Measurements from ENCODE around the gene CSF1R. TPM values are rescaled to one million over a fixed set of nuclear protein-coding genes. Genes with fewer than 3 reads are reported as not detected.

Gene CSF1R
- total RNA-seq, 1 donor from 2014 or later: 0.27 TPM

- Mint-ChIP-seq H3K4me3 (ENCODE audit: low read depth) (no peak overlapping the region), H3K4me1 (ENCODE audit: low read depth) (peaks cover 4% of the 10 kb centered on the region), H3K36me3 (ENCODE audit: low read depth) (peaks cover 16% of the 10 kb centered on the region), H3K9me3 (no peaks in the 10 kb centered on the region), H3K27ac (peak overlapping the region; percentile 37), H3K27me3 (ENCODE audit: low read depth) (peaks cover 1% of the 10 kb centered on the region)
- no peak for DNase-seq (ENCODE audit: low spot score)
- intact Hi-C loops (cut with micrococcal nuclease): no loop called here
These were observed 27.8 kb downstream of the CSF1R start for GRCh38 chr5:150058480-150059126.

- DNase-seq (ENCODE audit: low spot score): no peak
- no peaks in the 10 kb centered on the region for H3K9me3 Mint-ChIP-seq
- no peaks in the 10 kb centered on the region for H3K27me3 Mint-ChIP-seq (ENCODE audit: low read depth)
- peaks cover 21% of the 10 kb centered on the region for H3K36me3 Mint-ChIP-seq (ENCODE audit: low read depth)
- intact Hi-C loops (cut with micrococcal nuclease): no loop called here
- H3K4me3 Mint-ChIP-seq (ENCODE audit: low read depth): no peak overlapping the region
- no peak overlapping the region for H3K27ac Mint-ChIP-seq
- H3K4me1 Mint-ChIP-seq (ENCODE audit: low read depth): peaks cover 9% of the 10 kb centered on the region
These were observed 28.4 kb downstream of the CSF1R start for GRCh38 chr5:150057996-150058395.

GRCh38 chr5:150057511-150057910, 28.8 kb downstream of the CSF1R start:
- Mint-ChIP-seq H3K27me3 (ENCODE audit: low read depth) (no peaks in the 10 kb centered on the region), H3K4me3 (ENCODE audit: low read depth) (no peak overlapping the region), H3K36me3 (ENCODE audit: low read depth) (peaks cover 26% of the 10 kb centered on the region), H3K4me1 (ENCODE audit: low read depth) (peaks cover 14% of the 10 kb centered on the region), H3K9me3 (no peaks in the 10 kb centered on the region), H3K27ac (no peak overlapping the region)
- DNase-seq (ENCODE audit: low spot score): no peak
- intact Hi-C loops (cut with micrococcal nuclease): no loop called here

GRCh38 chr5:150057052-150057451, 29.3 kb downstream of the CSF1R start:
- Mint-ChIP-seq H3K4me3 (ENCODE audit: low read depth) (no peak overlapping the region), H3K27ac (no peak overlapping the region), H3K36me3 (ENCODE audit: low read depth) (peaks cover 30% of the 10 kb centered on the region), H3K27me3 (ENCODE audit: low read depth) (no peaks in the 10 kb centered on the region), H3K9me3 (no peaks in the 10 kb centered on the region), H3K4me1 (ENCODE audit: low read depth) (peaks cover 14% of the 10 kb centered on the region)
- DNase-seq (ENCODE audit: low spot score): no peak
- intact Hi-C loops (cut with micrococcal nuclease): no loop called here

- intact Hi-C loops (cut with micrococcal nuclease): no loop called here
- Mint-ChIP-seq H3K27me3 (ENCODE audit: low read depth) (no peaks in the 10 kb centered on the region), H3K4me3 (ENCODE audit: low read depth) (no peak overlapping the region), H3K4me1 (ENCODE audit: low read depth) (peaks cover 14% of the 10 kb centered on the region), H3K36me3 (ENCODE audit: low read depth) (peaks cover 37% of the 10 kb centered on the region), H3K27ac (no peak overlapping the region), H3K9me3 (no peaks in the 10 kb centered on the region)
- no peak for DNase-seq (ENCODE audit: low spot score)
These were observed 30.3 kb downstream of the CSF1R start for GRCh38 chr5:150056075-150056443.

- Mint-ChIP-seq H3K27me3 (ENCODE audit: low read depth) (no peaks in the 10 kb centered on the region), H3K9me3 (no peaks in the 10 kb centered on the region), H3K36me3 (ENCODE audit: low read depth) (peaks cover 43% of the 10 kb centered on the region), H3K4me1 (ENCODE audit: low read depth) (peaks cover 14% of the 10 kb centered on the region), H3K4me3 (ENCODE audit: low read depth) (no peak overlapping the region), H3K27ac (no peak overlapping the region)
- intact Hi-C loops (cut with micrococcal nuclease): no loop called here
- DNase-seq (ENCODE audit: low spot score): no peak
These were observed 30.9 kb downstream of the CSF1R start for GRCh38 chr5:150055326-150056074.

GRCh38 chr5:150054569-150054968, 31.8 kb downstream of the CSF1R start:
- intact Hi-C loops (cut with micrococcal nuclease): no loop called here

GRCh38 chr5:150053713-150054392, 32.5 kb downstream of the CSF1R start:
- Mint-ChIP-seq H3K4me3 (ENCODE audit: low read depth) (no peak overlapping the region), H3K27ac (peak overlapping the region; percentile 85), H3K27me3 (ENCODE audit: low read depth) (no peaks in the 10 kb centered on the region), H3K9me3 (no peaks in the 10 kb centered on the region), H3K4me1 (ENCODE audit: low read depth) (peaks cover 14% of the 10 kb centered on the region), H3K36me3 (ENCODE audit: low read depth) (peaks cover 59% of the 10 kb centered on the region)
- no peak for DNase-seq (ENCODE audit: low spot score)
- intact Hi-C loops (cut with micrococcal nuclease): no loop called here

More at GRCh38 chr5:150054569-150054968, 31.8 kb downstream of the CSF1R start:
- Mint-ChIP-seq H3K36me3 (ENCODE audit: low read depth) (peaks cover 52% of the 10 kb centered on the region), H3K27me3 (ENCODE audit: low read depth) (no peaks in the 10 kb centered on the region), H3K9me3 (no peaks in the 10 kb centered on the region), H3K4me1 (ENCODE audit: low read depth) (peaks cover 14% of the 10 kb centered on the region), H3K4me3 (ENCODE audit: low read depth) (no peak overlapping the region), H3K27ac (no peak overlapping the region)
- no peak for DNase-seq (ENCODE audit: low spot score)

- no peak for DNase-seq (ENCODE audit: low spot score)
- intact Hi-C loops (cut with micrococcal nuclease): no loop called here
- Mint-ChIP-seq H3K36me3 (ENCODE audit: low read depth) (peaks cover 66% of the 10 kb centered on the region), H3K4me3 (ENCODE audit: low read depth) (no peak overlapping the region), H3K9me3 (no peaks in the 10 kb centered on the region), H3K27me3 (ENCODE audit: low read depth) (no peaks in the 10 kb centered on the region), H3K27ac (peak overlapping the region; percentile 85), H3K4me1 (ENCODE audit: low read depth) (peaks cover 9% of the 10 kb centered on the region)
These were observed 33.2 kb downstream of the CSF1R start for GRCh38 chr5:150052956-150053712.

- DNase-seq (ENCODE audit: low spot score): no peak
- intact Hi-C loops (cut with micrococcal nuclease): no loop called here
- H3K9me3 Mint-ChIP-seq: no peaks in the 10 kb centered on the region
- H3K27ac Mint-ChIP-seq: peak overlapping the region; percentile 85
- peaks cover 9% of the 10 kb centered on the region for H3K4me1 Mint-ChIP-seq (ENCODE audit: low read depth)
- no peaks in the 10 kb centered on the region for H3K27me3 Mint-ChIP-seq (ENCODE audit: low read depth)
- H3K4me3 Mint-ChIP-seq (ENCODE audit: low read depth): no peak overlapping the region
- H3K36me3 Mint-ChIP-seq (ENCODE audit: low read depth): peaks cover 72% of the 10 kb centered on the region
These were observed 34.0 kb downstream of the CSF1R start for GRCh38 chr5:150052226-150052955.

- intact Hi-C loops (cut with micrococcal nuclease): no loop called here
- H3K27me3 Mint-ChIP-seq (ENCODE audit: low read depth): no peaks in the 10 kb centered on the region
- H3K9me3 Mint-ChIP-seq: no peaks in the 10 kb centered on the region
- H3K27ac Mint-ChIP-seq: no peak overlapping the region
- H3K4me3 Mint-ChIP-seq (ENCODE audit: low read depth): no peak overlapping the region
- peaks cover 9% of the 10 kb centered on the region for H3K4me1 Mint-ChIP-seq (ENCODE audit: low read depth)
- no peak for DNase-seq (ENCODE audit: low spot score)
- H3K36me3 Mint-ChIP-seq (ENCODE audit: low read depth): peaks cover 75% of the 10 kb centered on the region
These were observed 34.6 kb downstream of the CSF1R start for GRCh38 chr5:150051657-150052195.

Measured in activated T-helper 2 cell treated with anti-CD3 and anti-CD28 coated beads, Interferon-gamma antibody, Interleukin-2, Interleukin-4, amounts not matched to agents 10 μg/mL and 5 μg/mL and 100 μg/mL, durations not matched to agents 14 hours and 24 hours and 36 hours (primary cell).